HepG2 (cell line): ENCODE measurements around the gene SUSD6. TPM values are rescaled to one million over a fixed set of nuclear protein-coding genes. Genes with fewer than 3 reads are reported as not detected.

ENCODE experiments used
- ARID2 ChIP-seq: sonication (generic); formaldehyde crosslinking; IDR thresholded peaks from 2 replicates; pipeline ENCODE4 v1.8.1; 2022; ENCODE audit warnings: mild to moderate bottlenecking, missing genetic modification reagents, borderline replicate concordance
- BRCA1 ChIP-seq: sonication (generic); formaldehyde crosslinking; IDR thresholded peaks from 2 replicates; pipeline ENCODE4 v1.4.0; 2020; ENCODE audit warnings: missing genetic modification reagents
- BRD4 ChIP-seq: sonication (generic); formaldehyde crosslinking; IDR thresholded peaks from 2 replicates; pipeline ENCODE4 v1.4.0; 2020; ENCODE audit warnings: missing genetic modification reagents
- GATAD2A ChIP-seq: IDR thresholded peaks from 2 replicates; pipeline ENCODE4 v1.6.1; 2016
- HNF4G ChIP-seq, 2 experiments: sonication (generic) in 1 of 2; formaldehyde crosslinking in 1 of 2; IDR thresholded peaks; 2 replicates each; pipeline versions ENCODE4 v1.4.0 to v1.6.1; 2011 to 2020; ENCODE audit warnings: borderline replicate concordance in 2 of 2, low read depth in 2 of 2, mild to moderate bottlenecking in 2 of 2, low read length in 1 of 2, missing genetic modification reagents in 1 of 2, moderate library complexity in 1 of 2
- MAFG ChIP-seq: sonication (generic); formaldehyde crosslinking; IDR thresholded peaks from 2 replicates; pipeline ENCODE4 v1.5.1; 2020; ENCODE audit warnings: mild to moderate bottlenecking, missing genetic modification reagents
- MATR3 ChIP-seq: sonication (generic); formaldehyde crosslinking; IDR thresholded peaks from 2 replicates; pipeline ENCODE4 v1.4.0; 2020; ENCODE audit warnings: missing genetic modification reagents
- MAZ ChIP-seq, 2 experiments: sonication (generic) in 1 of 2; formaldehyde crosslinking in 1 of 2; IDR thresholded peaks; 2 replicates each; pipeline versions ENCODE4 v1.5.0 to v1.6.1; 2012 to 2020; ENCODE audit warnings: low read depth in 2 of 2, mild to moderate bottlenecking in 2 of 2, borderline replicate concordance in 1 of 2, improper control_type of control experiment in 1 of 2, low read length in 1 of 2, missing genetic modification reagents in 1 of 2, moderate library complexity in 1 of 2
- MBNL3 ChIP-seq: fragments of 250-450 bp; sonication (Bioruptor Pico); conservative IDR thresholded peaks from 2 replicates; pipeline ENCODE4 v1.8.0; 2022; ENCODE audit warnings: mild to moderate bottlenecking, inconsistent platforms
- NFYC ChIP-seq: IDR thresholded peaks from 2 replicates; pipeline ENCODE4 v1.6.1; 2016; ENCODE audit warnings: missing genetic modification reagents, missing compliant biosample characterization
- SMARCE1 ChIP-seq: fragments of 450-650 bp; IDR thresholded peaks from 2 replicates; pipeline ENCODE4 v1.6.1; 2017; ENCODE audit warnings: borderline replicate concordance
- TEAD2 ChIP-seq: sonication (generic); formaldehyde crosslinking; IDR thresholded peaks from 2 replicates; pipeline ENCODE4 v1.9.0; 2021; ENCODE audit warnings: missing genetic modification reagents
- ZBTB7B ChIP-seq: sonication (generic); formaldehyde crosslinking; IDR thresholded peaks from 2 replicates; pipeline ENCODE4 v1.4.0; 2020; ENCODE audit warnings: missing genetic modification reagents
- ZEB1 ChIP-seq: IDR thresholded peaks from 2 replicates; pipeline ENCODE4 v1.6.1; 2012; ENCODE audit warnings: mild to moderate bottlenecking, low read depth, inconsistent platforms; ENCODE audit not compliant: insufficient replicate concordance
- ZKSCAN1 ChIP-seq: fragments of 150-350 bp; IDR thresholded peaks from 2 replicates; pipeline ENCODE4 v1.6.1; 2014; ENCODE audit warnings: low read length
- ZNF143 ChIP-seq: sonication (generic); formaldehyde crosslinking; IDR thresholded peaks from 2 replicates; pipeline ENCODE4 v1.4.0; 2020; ENCODE audit warnings: missing genetic modification reagents
- ZNF34 ChIP-seq: sonication (generic); formaldehyde crosslinking; IDR thresholded peaks from 2 replicates; pipeline ENCODE4 v1.4.0; 2020; ENCODE audit warnings: mild to moderate bottlenecking, missing genetic modification reagents, borderline replicate concordance
- ZNF546 ChIP-seq: sonication (generic); formaldehyde crosslinking; conservative IDR thresholded peaks from 2 replicates; pipeline ENCODE4 v1.8.1; 2023; ENCODE audit warnings: mild to moderate bottlenecking, missing genetic modification reagents
- ZNF569 ChIP-seq: sonication (generic); formaldehyde crosslinking; IDR thresholded peaks from 2 replicates; pipeline ENCODE4 v1.5.0; 2020; ENCODE audit warnings: mild to moderate bottlenecking, missing genetic modification reagents, moderate library complexity, borderline replicate concordance
- ZNF574 ChIP-seq: sonication (generic); formaldehyde crosslinking; IDR thresholded peaks from 2 replicates; pipeline ENCODE4 v1.4.0; 2020; ENCODE audit warnings: missing genetic modification reagents
- ZNF672 ChIP-seq: sonication (generic); formaldehyde crosslinking; IDR thresholded peaks from 2 replicates; pipeline ENCODE4 v1.8.1; 2022; ENCODE audit warnings: missing genetic modification reagents
- ZNF772 ChIP-seq: sonication (generic); formaldehyde crosslinking; IDR thresholded peaks from 2 replicates; pipeline ENCODE4 v1.5.0; 2020; ENCODE audit warnings: mild to moderate bottlenecking, missing genetic modification reagents
- ZNF788 ChIP-seq: sonication (generic); formaldehyde crosslinking; IDR thresholded peaks from 2 replicates; pipeline ENCODE4 v1.5.0; 2020; ENCODE audit warnings: mild to moderate bottlenecking, missing genetic modification reagents, borderline replicate concordance
- ZNF792 ChIP-seq: IDR thresholded peaks from 2 replicates; pipeline ENCODE4 v1.6.1; 2016
- polyA plus RNA-seq, 8 experiments: library from polyadenylated mRNA; depleted of rRNA in 3 of 8; stranded (reverse) in 7 of 8; unstranded in 1 of 8; fragments of >200 nt; fragmentation: Illumina TruSeq in 4 of 8; extraction: Trizol in 4 of 8; gene quantifications; 2 replicates each; pipeline versions ENCODE4 v1.2.1 to v1.2.3, GENCODE V29; 2011 to 2016; ENCODE audit warnings: low read depth in 4 of 8, missing spikeins in 1 of 8, mixed read lengths in 1 of 8; ENCODE audit not compliant: insufficient read depth in 1 of 8
- total RNA-seq, 5 experiments: library from RNA; depleted of rRNA; stranded (reverse); fragments of >200 nt; fragmentation: Illumina TruSeq; extraction: Trizol; gene quantifications; 2 replicates each; pipeline ENCODE4 v1.2.3, GENCODE V29; 2016; ENCODE audit warnings: low read depth in 1 of 5
- TF ChIP-seq, protein P1 (sequence below): sonication (generic); formaldehyde crosslinking; IDR thresholded peaks from 2 replicates; pipeline ENCODE4 v1.4.0; 2020; ENCODE audit warnings: missing genetic modification reagents
- TF ChIP-seq, protein P2 (sequence below): sonication (generic); formaldehyde crosslinking; IDR thresholded peaks from 2 replicates; pipeline ENCODE4 v1.5.1; 2020; ENCODE audit warnings: missing genetic modification reagents, mild to moderate bottlenecking, borderline replicate concordance

Gene SUSD6
- total and polyA plus RNA-seq, 2 of the 13 experiments (the other 11 are each of a cell fraction or from before 2014, with no cell fraction given) = 7.2 to 7.4 TPM

- TF ChIP-seq ZBTB7B (peak; percentile 50; the same call in 1 of the 2 replicates), TEAD2 (no peak), MBNL3 (CRISPR knock-in tag) (no peak), ZNF143 (CRISPR knock-in tag) (no peak), ZKSCAN1 (no peak), ZEB1 (no peak), HNF4G (IDR thresholded peaks at IDR 0.05; ENCODE audit: borderline replicate concordance, low read depth, low read length) (peak; percentile 87), HNF4G (CRISPR knock-in tag; IDR thresholded peaks at IDR 0.05; ENCODE audit: borderline replicate concordance, low read depth) (no peak; the same call in 1 of the 2 replicates), ZNF792 (CRISPR knock-in tag) (no peak), BRCA1 (CRISPR knock-in tag) (no peak), ZNF574 (CRISPR knock-in tag) (peak; percentile 45; the same call in 1 of the 2 replicates), MATR3 (CRISPR knock-in tag) (no peak), GATAD2A (peak; percentile 95), SMARCE1 (no peak), ZNF788 (no peak), ZNF34 (CRISPR knock-in tag) (no peak), ZNF672 (CRISPR knock-in tag) (no peak), NFYC (CRISPR knock-in tag) (no peak), ZNF546 (CRISPR knock-in tag) (no peak), MAZ (IDR thresholded peaks at IDR 0.05; ENCODE audit: borderline replicate concordance, low read depth, low read length) (no peak), MAZ (CRISPR knock-in tag; IDR thresholded peaks at IDR 0.05; ENCODE audit: low read depth) (no peak), ZNF569 (CRISPR knock-in tag) (no peak), MAFG (no peak), ZNF772 (CRISPR knock-in tag) (no peak), BRD4 (CRISPR knock-in tag) (0 out of 2 replicates have a peak, but pooled peaks have one; percentile 49), ARID2 (CRISPR knock-in tag) (0 out of 2 replicates have a peak, but pooled peaks have one; percentile 43)
- TF ChIP-seq, protein P1, sequence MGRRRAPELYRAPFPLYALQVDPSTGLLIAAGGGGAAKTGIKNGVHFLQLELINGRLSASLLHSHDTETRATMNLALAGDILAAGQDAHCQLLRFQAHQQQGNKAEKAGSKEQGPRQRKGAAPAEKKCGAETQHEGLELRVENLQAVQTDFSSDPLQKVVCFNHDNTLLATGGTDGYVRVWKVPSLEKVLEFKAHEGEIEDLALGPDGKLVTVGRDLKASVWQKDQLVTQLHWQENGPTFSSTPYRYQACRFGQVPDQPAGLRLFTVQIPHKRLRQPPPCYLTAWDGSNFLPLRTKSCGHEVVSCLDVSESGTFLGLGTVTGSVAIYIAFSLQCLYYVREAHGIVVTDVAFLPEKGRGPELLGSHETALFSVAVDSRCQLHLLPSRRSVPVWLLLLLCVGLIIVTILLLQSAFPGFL (CRISPR knock-in tag) = no peak
- TF ChIP-seq, protein P2, sequence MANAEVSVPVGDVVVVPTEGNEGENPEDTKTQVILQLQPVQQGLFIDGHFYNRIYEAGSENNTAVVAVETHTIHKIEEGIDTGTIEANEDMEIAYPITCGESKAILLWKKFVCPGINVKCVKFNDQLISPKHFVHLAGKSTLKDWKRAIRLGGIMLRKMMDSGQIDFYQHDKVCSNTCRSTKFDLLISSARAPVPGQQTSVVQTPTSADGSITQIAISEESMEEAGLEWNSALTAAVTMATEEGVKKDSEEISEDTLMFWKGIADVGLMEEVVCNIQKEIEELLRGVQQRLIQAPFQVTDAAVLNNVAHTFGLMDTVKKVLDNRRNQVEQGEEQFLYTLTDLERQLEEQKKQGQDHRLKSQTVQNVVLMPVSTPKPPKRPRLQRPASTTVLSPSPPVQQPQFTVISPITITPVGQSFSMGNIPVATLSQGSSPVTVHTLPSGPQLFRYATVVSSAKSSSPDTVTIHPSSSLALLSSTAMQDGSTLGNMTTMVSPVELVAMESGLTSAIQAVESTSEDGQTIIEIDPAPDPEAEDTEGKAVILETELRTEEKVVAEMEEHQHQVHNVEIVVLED = no peak
Observed at GRCh38 chr14:69690042-69690441, 78.6 kb downstream of the SUSD6 start (continued).
